Tibial artery (tissue), 4 donors: Measurements from ENCODE around the gene TBCD.

Experiments used
- DNase-seq, 2 donors: peaks; one replicate each; pipeline ENCODE4 v3.0.0-alpha.2; 2019
- H3K27ac ChIP-seq, 2 donors: fragments of 200-600 bp; sonication (generic) in 1 of 2; 1 replicate in 1 of 2; 2 replicates in 1 of 2; pipeline ENCODE4 v1.5.1; 2018 to 2019; ENCODE audit warnings: mild to moderate bottlenecking in 1 of 2
- H3K27me3 ChIP-seq, 2 donors: fragments of 200-600 bp; sonication (generic) in 1 of 2; one replicate each; pipeline versions ENCODE4 v1.5.1 to v1.6.0; 2016 to 2019
- H3K36me3 ChIP-seq, 3 donors: fragments of 200-600 bp; sonication (generic) in 2 of 3; one replicate each; pipeline ENCODE4 v1.5.1; 2016 to 2019; ENCODE audit warnings: mild to moderate bottlenecking in 2 of 3
- H3K4me1 ChIP-seq, 4 donors: fragments of 200-600 bp; sonication (generic) in 2 of 4; 1 replicate in 3 of 4; 2 replicates in 1 of 4; pipeline ENCODE4 v1.5.1; 2016 to 2019
- H3K4me3 ChIP-seq, 2 donors: fragments of 200-600 bp; sonication (generic) in 1 of 2; 1 replicate in 1 of 2; 2 replicates in 1 of 2; pipeline ENCODE4 v1.5.1; 2018 to 2019; ENCODE audit warnings: mild to moderate bottlenecking in 2 of 2
- H3K9me3 ChIP-seq, 3 donors: fragments of 200-600 bp; sonication (generic) in 1 of 3; one replicate each; pipeline ENCODE4 v1.5.1; 2016 to 2019
- intact Hi-C: fragments of 100-400 bp; cut with DNase I; formaldehyde crosslinking; loops from one replicate; pipeline ENCODE4 v1.15.0; 2023; ENCODE audit warnings: low total_unique reads
- TF ChIP-seq, protein P1 (sequence below), 2 experiments: fragments of 200-600 bp in 1 of 2; fragments of 450-650 bp in 1 of 2; IDR thresholded peaks; one replicate each; pipeline ENCODE4 v1.5.1; 2017 to 2019; ENCODE audit warnings: antibody characterized with exemption in 2 of 2, mild to moderate bottlenecking in 1 of 2, moderate library complexity in 1 of 2

TBCD gene

DNA sequence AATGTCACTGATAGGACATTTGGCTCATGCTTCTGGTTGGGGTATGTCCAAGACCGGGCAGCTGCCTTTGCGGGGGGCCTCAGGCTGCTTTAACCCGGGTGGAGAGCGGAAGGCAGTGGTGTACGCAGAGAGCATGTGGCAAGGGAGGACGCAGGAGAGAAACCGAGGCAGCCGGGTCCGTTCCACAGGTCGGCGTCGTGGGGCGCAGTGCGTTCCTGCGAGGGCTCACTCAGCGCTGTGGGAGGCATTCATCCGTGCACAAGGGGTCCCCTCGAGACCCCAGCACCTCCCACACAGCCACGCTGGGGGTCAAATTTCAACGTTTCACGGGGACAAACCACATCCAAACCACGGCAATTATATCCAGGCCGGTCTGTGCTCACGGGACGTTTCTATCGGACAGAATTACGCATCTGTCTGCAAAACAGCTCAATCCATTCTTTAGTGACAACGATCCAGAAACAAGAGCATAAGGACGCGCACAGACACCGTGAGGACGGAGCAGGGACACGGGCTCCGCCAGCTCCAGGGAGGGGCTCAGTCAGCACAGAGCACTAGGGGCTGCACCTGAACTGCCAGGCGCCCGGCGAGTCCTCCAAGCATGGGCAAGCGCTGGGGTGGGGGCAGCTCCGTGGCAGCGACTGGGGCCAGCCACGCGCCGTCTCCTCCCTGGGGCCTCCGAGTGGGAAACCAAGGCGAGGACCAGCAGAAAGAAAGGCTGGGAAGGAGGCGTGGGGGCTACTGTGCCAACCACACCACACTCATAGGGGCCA, 219.1 kb downstream of the TBCD start:
- TF ChIP-seq, protein P1, sequence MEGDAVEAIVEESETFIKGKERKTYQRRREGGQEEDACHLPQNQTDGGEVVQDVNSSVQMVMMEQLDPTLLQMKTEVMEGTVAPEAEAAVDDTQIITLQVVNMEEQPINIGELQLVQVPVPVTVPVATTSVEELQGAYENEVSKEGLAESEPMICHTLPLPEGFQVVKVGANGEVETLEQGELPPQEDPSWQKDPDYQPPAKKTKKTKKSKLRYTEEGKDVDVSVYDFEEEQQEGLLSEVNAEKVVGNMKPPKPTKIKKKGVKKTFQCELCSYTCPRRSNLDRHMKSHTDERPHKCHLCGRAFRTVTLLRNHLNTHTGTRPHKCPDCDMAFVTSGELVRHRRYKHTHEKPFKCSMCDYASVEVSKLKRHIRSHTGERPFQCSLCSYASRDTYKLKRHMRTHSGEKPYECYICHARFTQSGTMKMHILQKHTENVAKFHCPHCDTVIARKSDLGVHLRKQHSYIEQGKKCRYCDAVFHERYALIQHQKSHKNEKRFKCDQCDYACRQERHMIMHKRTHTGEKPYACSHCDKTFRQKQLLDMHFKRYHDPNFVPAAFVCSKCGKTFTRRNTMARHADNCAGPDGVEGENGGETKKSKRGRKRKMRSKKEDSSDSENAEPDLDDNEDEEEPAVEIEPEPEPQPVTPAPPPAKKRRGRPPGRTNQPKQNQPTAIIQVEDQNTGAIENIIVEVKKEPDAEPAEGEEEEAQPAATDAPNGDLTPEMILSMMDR (IDR thresholded peaks at IDR 0.05) = no peak
- DNase-seq = no peak
- H3K4me1 ChIP-seq = no peaks in the 10 kb centered on the region
- H3K27ac ChIP-seq = no peak overlapping the region
- H3K27me3 ChIP-seq = peaks cover 0 to 3% of the 10 kb centered on the region in 2 donors
- H3K4me3 ChIP-seq = no peak overlapping the region
- H3K36me3 ChIP-seq = no peaks in the 10 kb centered on the region
- H3K9me3 ChIP-seq = no peaks in the 10 kb centered on the region
- intact Hi-C loops = no loop called here

DNA sequence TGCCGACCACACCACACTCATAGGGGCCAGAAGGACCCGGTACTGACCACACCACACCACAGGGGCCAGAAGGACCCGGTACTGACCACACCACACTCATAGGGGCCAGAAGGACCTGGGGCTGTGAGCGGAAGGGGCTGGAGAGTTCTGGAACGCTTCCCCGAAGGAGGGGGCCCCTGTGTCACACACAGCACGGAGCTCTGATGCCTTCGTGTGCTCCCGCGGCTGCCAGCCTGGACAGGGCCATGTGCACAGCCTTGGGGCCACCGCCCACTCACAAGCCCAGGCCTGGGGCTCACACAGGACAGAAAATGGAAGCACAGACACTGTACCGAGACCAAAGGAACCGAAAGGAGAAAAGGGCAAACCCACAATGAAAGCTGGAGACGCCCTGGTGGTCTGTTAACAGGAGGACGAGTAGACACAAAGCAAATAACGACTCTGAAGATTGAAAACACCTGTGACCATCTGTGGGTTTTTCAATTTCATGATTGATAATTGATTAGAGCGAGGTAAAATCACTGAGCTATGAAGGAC, 221.0 kb downstream of the TBCD start:
- H3K4me1 ChIP-seq = no peaks in the 10 kb centered on the region
- intact Hi-C loops = no loop called here
- no peak overlapping the region for H3K27ac ChIP-seq
- TF ChIP-seq, protein P1 (IDR thresholded peaks at IDR 0.05) = no peak
- H3K9me3 ChIP-seq = no peaks in the 10 kb centered on the region
- no peak overlapping the region for H3K4me3 ChIP-seq
- H3K27me3 ChIP-seq = peaks cover 0 to 3% of the 10 kb centered on the region in 2 donors
- DNase-seq = no peak
- H3K36me3 ChIP-seq = no peaks in the 10 kb centered on the region

DNA sequence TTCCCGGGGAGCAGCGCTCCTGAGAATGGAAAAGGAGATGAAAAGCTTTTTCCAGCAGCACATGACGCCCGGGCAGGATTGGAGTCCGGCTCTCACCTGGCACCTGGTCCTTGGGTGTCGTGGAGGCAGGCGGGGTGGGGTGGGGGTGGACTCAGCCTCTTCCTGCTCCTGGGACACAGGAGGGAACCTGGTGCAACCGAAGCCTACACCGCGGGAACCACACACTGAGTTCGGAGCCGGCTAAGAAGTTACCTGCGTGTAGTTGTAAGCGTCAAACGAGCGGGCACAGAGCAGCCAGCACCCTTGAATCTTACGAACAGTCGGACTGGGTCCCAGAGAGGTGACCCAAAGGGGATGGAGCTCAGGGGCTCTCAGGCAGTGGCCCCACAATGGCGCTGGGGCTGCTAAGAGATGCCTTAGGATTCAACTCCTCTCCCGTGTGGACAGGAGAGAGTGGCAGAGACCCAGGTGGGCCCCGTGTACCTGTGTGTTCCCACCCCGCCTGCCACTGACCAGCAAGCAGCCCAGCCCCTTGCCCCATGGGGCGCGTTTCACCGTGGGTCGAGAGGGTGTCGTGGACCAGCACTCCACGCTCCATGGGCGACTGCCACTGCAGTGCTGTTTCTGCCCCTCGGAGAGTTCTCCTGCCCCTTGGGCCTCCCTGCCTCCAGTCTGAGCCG, 221.7 kb downstream of the TBCD start:
- intact Hi-C loops = no loop called here
- Histone ChIP-seq H3K9me3 (no peaks in the 10 kb centered on the region), H3K4me3 (no peak overlapping the region), H3K27ac (no peak overlapping the region), H3K4me1 (no peaks in the 10 kb centered on the region), H3K27me3 (peaks cover 0 to 3% of the 10 kb centered on the region in 2 donors), H3K36me3 (no peaks in the 10 kb centered on the region)
- TF ChIP-seq, protein P1 (IDR thresholded peaks at IDR 0.05) = no peak
- no peak for DNase-seq

DNA sequence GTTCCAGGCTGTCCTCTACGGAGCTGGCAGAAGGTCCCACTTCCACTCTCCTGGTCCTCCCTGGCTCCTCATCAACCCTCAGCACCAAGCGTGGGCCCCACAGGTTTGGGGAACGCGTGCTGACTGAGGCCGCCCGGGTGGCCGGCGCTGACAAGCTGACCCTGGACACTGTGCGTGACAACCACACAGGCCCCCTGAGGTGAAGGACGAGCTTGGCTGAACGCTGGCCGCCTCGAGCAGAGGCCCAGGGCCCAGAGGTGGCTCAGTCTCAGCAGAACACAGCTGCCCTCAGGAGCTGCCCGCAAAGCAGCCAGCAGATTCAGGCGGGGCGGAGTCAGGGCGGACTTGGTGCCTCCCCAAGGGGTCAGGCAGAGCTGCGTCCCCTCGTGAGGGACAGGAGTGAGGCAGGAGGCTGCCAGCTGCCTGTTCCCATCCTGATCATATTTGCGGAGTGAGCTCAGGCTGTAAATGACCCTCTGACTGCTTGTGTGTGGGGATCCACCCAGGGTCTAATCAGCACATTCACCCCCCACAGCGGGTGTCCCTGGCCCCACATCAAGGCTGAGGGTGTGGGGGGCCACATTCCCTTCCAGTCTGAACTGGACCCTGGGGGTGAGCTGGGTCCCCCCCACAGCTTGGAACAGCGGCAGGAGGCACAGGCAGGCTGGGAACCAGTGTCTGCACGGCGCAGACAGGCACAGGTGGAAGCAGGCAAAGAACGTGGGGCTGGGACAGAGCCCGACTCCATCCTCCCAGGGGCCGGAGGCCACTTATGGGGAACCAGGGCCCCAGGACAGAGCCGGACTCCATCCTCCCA, 222.5 kb downstream of the TBCD start:
- Histone ChIP-seq H3K36me3 (no peaks in the 10 kb centered on the region), H3K4me3 (no peak overlapping the region), H3K9me3 (no peaks in the 10 kb centered on the region), H3K27me3 (peaks cover 0 to 3% of the 10 kb centered on the region in 2 donors), H3K4me1 (no peaks in the 10 kb centered on the region), H3K27ac (no peak overlapping the region)
- DNase-seq = no peak
- intact Hi-C loops = no loop called here
- TF ChIP-seq, protein P1 (IDR thresholded peaks at IDR 0.05) = no peak

DNA sequence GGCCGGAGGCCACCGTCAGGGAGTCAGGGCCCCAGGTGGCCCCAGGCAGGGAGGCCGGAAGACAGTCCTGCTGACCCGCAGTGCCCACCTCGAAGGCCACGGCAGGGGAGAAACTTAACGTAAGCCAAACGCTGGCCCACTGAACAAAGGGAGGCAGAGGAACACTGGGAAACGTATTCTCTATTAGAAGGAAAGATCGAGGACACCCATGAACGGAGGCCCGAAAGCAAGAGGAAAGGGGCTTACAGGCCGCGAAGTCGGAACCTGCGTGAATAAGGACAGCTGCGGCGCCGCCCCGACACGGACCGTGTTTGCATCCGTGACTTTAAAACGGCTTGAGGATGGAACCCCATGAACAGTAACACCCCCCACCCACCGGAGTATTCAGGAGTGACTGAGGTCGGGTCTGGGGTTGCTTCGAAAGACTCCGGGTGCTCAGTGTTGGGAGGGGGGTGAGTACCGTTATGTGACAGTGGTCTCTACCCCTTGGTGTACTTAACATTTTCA, 225.2 kb downstream of the TBCD start:
- Histone ChIP-seq H3K27me3 (peaks cover 0 to 3% of the 10 kb centered on the region in 2 donors), H3K27ac (no peak overlapping the region), H3K4me1 (no peaks in the 10 kb centered on the region), H3K9me3 (no peaks in the 10 kb centered on the region), H3K4me3 (no peak overlapping the region), H3K36me3 (no peaks in the 10 kb centered on the region)
- TF ChIP-seq, protein P1 (IDR thresholded peaks at IDR 0.05) = no peak
- DNase-seq = no peak
- intact Hi-C loops = no loop called here
